ENCODE results near the gene CMTR1.

- TF ChIP-seq EP300 (IDR thresholded peaks at IDR 0.05) (no peak), CTCF (IDR thresholded peaks at IDR 0.05) (no peak), POLR2AphosphoS5 (IDR thresholded peaks at IDR 0.05) (no peak), POLR2A (IDR thresholded peaks at IDR 0.05) (no peak)
These were observed 17.0 kb downstream of the CMTR1 start for GRCh38 chr6:37449984-37450383.

All from suprapubic skin (tissue), 4 donors.